NCI-H345 treated with DMSO at 0.1 percent for 48 hours (cell line): ENCODE results near the gene ARHGAP15.
A peak's percentile ranks its signal among the peaks of the same experiment; 100 is the strongest.

Experiments used
- DNase-seq: peaks from one replicate; lab custom pipeline; 2025; ENCODE audit not compliant: unreplicated experiment; lab: John Stamatoyannopoulos, UW

The ARHGAP15 gene

GRCh38 chr2:143682436-143683055 lies 553.3 kb downstream of the ARHGAP15 start:
- DNase-seq = no peak

- DNase-seq = no peak
Measured at GRCh38 chr2:143683977-143684376, 554.8 kb downstream of the ARHGAP15 start.

- no peak for DNase-seq
Measured at GRCh38 chr2:143684551-143685320, 555.5 kb downstream of the ARHGAP15 start.

GRCh38 chr2:143685421-143686078 lies 556.3 kb downstream of the ARHGAP15 start:
- peak; percentile 55 for DNase-seq

GRCh38 chr2:143686585-143687164 lies 557.5 kb downstream of the ARHGAP15 start:
- DNase-seq = no peak

- DNase-seq = no peak
Measured at GRCh38 chr2:143688248-143688647, 559.0 kb downstream of the ARHGAP15 start.

GRCh38 chr2:143688815-143689214 lies 559.6 kb downstream of the ARHGAP15 start:
- DNase-seq = no peak

GRCh38 chr2:143689541-143689940 lies 560.3 kb downstream of the ARHGAP15 start:
- no peak for DNase-seq

GRCh38 chr2:143690235-143690634 lies 561.0 kb downstream of the ARHGAP15 start:
- no peak for DNase-seq

GRCh38 chr2:143691121-143691520 lies 561.9 kb downstream of the ARHGAP15 start:
- peak; percentile 40 for DNase-seq

GRCh38 chr2:143692162-143692561 lies 562.9 kb downstream of the ARHGAP15 start:
- DNase-seq = peak; percentile 40

- no peak for DNase-seq
Measured at GRCh38 chr2:143692967-143693366, 563.7 kb downstream of the ARHGAP15 start.

GRCh38 chr2:143694335-143694734 lies 565.1 kb downstream of the ARHGAP15 start:
- DNase-seq = no peak

GRCh38 chr2:143696651-143697050 lies 567.4 kb downstream of the ARHGAP15 start:
- DNase-seq = no peak

GRCh38 chr2:143697744-143698143 lies 568.5 kb downstream of the ARHGAP15 start:
- DNase-seq = no peak

GRCh38 chr2:143698352-143698751 lies 569.1 kb downstream of the ARHGAP15 start:
- DNase-seq = no peak

GRCh38 chr2:143698888-143699570 lies 569.8 kb downstream of the ARHGAP15 start:
- DNase-seq = no peak

- DNase-seq = no peak
Measured at GRCh38 chr2:143700865-143701264, 571.6 kb downstream of the ARHGAP15 start.

GRCh38 chr2:143701785-143702184 lies 572.6 kb downstream of the ARHGAP15 start:
- no peak for DNase-seq

GRCh38 chr2:143702931-143703330 lies 573.7 kb downstream of the ARHGAP15 start:
- no peak for DNase-seq

- no peak for DNase-seq
Measured at GRCh38 chr2:143704451-143705106, 575.4 kb downstream of the ARHGAP15 start.
